HG03469 (cell line): Measurements from ENCODE around the gene TSPAN2.
"Not testable (repeated sequence)": the region's sequence is repeated elsewhere in the genome, so short reads cannot be mapped to it uniquely, and the experiment has no call there.

Source experiments
- ATAC-seq: cut with Tn5 transposase; IDR thresholded peaks from one replicate; pipeline ENCODE4 v1.9.1; 2021; ENCODE audit warnings: mild to moderate bottlenecking, moderate library complexity, moderate number of reproducible peaks; ENCODE audit not compliant: unreplicated experiment

The TSPAN2 gene

DNA sequence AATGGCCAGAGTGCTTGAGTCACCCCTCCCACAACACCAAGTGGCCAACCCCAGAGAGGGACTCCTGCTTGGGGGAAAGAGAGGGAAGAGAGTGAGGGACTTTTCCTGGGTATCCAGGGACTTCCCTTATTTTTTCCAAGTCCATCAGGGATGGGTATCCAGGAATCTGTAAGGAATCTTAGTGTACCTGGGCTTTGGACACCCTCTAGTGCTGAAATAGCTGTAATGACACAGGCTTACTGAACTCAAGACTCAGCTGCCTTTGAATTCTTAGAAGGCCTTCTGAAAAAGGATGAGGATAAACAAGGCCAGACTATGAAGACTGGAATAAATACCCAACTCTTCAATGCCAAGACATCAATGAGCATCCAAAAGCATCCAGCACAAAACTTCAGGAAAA, 47.6 kb downstream of the TSPAN2 start:
- no peak for ATAC-seq

DNA sequence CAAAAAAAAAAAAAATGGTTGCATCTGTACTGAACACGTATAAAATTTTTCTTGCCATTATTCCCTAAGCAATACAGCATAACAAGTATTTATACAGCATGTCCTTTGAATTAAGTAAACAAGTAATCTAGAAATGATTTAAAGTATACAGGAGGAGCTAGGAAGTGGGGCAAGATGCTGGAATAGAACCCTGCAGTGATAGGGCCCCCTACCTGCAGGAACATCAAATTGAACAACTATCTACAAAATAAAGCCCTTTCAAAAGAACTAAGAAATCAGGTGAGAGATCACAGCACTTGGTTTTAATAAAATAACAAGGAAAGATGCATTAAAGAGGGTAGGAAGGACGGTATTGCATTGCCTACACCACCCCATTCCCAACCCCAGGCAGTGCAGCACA, 48.8 kb downstream of the TSPAN2 start:
- ATAC-seq: no peak

DNA sequence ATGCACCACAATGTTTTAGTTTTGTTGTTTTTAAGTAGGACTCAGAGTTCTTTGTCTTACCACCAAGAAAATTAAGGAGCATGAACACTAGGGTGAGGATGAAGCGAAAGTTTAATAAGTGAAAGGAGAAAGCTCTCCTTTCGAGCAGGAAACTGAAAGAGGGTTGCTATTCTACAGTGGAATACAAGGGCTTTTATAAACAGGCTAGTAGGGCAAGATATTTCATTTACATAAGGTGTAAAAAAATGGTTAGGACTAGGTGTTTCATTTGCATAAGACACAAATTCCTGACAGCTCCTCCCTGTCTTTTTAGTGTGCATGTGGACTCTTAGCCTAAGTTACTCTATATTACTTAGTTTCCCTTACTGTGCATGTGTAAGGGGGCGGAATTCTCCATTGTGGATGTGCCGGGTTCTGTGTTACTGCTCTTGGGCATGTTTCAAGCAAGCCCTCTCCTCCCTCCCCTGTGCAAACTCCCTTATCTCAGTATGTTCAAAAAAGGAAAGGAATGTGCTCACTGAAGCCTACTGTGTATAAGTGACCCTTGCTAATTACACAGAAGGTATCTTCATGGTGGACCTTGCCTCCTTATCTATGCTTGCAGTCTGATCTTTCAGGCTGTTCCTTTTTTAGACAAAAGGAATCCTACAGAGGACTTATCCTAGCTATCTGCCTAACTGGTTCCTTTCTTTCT, 52.3 kb downstream of the TSPAN2 start:
- ATAC-seq: no peak

DNA sequence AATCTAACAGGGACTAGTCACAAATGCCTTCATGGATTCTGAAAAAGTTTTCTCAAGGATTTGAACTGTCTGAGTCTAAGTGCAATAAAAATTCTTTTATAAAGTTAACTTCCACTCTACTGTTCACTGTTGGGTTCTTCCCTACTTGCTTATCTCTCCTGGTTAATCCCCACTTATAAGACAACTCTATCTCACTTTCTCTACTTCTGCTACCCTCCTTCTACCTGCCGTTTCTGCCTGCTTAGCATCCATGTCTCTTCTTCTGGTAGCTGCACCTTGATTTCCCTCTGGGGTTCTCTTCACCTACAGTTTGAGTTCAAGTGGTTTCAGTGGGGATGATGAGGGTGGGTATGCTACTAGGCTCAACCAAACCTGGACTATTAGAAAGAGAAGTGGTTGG, 53.7 kb downstream of the TSPAN2 start:
- ATAC-seq: no peak

DNA sequence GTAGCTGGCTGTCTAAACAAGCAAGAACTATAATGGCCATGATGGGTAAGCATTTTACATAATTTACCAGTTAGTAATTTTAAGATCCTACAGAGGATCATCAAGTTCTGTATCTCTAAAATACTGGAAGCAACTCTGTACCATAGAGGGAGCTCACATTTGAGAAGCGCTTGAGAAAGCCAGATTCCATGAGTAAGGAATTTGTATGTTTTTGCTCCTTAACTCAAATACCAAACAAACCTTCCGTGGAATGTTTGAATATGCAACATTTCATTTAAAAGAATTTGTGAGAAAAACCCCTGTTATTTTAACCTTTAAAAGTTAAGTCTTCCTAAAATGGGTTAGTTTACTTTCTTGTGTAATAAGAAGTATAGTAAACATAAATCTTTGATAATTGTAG, 57.7 kb downstream of the TSPAN2 start:
- ATAC-seq: no peak

DNA sequence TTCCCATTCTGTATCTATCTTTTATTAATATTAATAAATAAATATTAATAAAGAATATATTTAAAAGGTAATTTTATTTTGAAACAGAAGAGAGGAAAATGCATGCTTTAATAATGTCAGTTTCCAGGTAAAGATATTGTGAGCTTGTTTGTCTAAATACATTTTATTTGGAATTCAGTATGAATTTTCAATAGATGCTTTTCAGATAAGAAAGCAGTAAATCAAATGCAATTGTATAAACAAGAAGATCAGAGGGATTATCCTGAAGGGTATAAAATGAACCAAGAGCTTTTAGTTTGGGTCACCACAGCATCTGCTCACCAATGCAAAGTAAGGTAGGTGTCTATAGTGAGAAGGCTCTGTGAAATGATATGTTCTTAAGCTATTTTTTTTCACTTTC, 59.8 kb downstream of the TSPAN2 start, which contains the start of gene TSHB:
Gene TSHB, plus strand, starts transcription at position 301 of the 400 bp plus-strand sequence. CDS start 3,537 bp downstream, outside the sequence.
- ATAC-seq: no peak

DNA sequence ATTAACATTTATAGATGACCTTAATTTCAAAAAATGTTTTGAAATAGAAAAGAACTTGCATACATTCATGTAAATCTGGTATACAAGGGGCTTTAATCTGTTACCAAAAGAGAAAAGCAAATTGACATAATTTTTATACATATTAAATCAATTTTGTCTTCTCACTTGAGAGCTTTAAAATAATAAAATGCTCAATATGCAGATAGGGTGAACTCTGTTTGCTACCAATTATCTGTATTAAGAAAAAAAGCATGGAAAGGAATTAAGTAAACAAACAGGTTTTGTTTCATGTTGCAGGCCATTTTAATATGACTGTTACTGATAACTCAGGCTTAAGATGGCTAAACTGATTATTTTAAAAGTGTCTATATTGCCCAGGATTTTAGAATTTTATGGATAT, 65.7 kb downstream of the TSPAN2 start:
- no peak for ATAC-seq

DNA sequence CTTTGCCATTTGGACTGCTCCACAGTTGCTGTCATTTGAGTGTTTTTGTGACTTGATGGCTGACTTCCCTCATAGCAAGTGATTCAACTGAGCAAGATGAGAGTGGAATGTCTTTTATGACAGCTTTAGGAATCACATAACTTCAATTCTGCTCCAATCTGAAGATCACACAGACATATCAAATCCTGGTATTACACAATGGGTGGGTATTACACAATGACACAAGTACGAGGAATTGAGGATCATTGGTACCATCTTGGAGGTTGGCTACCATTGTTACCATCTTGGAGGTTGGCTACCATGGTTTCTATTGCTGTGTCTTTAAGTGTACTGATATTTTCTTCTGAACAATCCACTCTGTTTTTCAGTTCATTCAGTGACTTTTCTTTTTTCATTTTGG, 68.2 kb downstream of the TSPAN2 start:
- no peak for ATAC-seq

DNA sequence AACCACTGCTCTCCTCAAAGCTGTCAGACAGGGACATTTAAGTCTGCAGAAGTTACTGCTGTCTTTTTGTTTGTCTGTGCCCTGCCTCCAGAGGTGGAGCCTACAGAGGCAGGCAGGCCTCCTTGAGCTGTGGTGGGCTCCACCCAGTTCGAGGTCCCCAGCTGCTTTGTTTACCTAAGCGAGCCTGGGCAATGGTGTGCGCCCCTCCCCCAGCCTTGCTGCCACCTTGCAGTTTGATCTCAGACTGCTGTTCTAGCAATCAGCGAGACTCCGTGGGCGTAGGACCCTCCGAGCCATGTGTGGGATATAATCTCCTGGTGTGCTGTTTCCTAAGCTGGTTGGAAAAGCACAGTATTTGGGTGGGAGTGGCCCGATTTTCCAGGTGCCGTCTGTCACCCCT, 69.8 kb downstream of the TSPAN2 start:
- ATAC-seq: not testable (repeated sequence)

DNA sequence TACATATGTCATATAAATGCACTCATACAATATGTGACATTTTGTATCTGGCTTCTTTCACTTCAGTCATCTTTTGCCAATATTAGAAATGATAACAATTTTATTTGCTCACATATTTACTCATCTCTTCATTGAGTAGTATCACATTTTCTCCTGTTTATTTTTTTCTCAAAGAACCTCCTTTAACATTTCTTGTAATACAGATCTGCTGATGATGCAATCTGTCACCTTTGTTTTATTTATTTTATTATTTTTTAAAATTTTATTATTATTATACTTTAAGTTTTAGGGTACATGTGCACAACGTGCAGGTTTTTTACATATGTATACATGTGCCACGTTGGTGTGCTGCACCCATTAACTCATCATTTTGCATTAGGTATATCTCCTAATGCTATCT, 75.5 kb downstream of the TSPAN2 start:
- no peak for ATAC-seq

DNA sequence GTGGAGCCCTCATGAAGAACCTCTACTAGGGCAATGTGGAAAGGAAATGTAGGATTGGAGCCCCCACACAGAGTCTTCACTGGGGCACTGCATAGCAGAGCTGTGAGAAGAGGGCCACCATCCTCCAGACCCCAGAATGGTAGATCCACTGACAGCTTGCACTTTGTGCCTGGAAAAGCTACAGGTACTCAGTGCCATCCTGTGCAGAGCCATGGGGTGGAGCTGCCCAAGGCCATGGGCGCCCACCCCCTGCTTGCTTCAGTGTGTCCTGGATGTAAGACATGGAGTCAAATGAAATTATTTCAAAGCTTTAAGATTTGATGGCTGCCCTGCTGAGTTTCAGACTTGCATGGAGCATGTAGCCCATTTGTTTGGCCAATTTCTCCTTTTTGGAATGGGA, 76.9 kb downstream of the TSPAN2 start:
- ATAC-seq: no peak

DNA sequence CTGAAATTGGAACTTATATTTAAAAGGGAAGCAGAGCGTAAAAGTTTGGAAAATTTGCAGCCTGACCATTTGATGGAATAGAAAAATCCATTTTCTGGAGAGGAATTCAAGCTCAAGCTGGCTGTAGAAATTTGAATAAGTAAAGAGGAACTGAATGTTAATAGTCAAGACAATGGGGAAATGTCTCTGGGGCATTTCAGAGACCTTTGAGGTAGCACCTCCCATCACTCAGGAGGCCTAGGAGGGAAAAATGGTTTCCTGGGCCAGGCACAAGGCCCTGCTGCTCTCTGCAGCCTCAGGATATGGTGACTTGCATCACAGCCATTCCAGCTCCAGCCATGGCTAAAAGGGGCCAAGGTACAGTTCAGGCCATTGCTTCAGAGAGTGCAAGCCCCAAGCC, 77.3 kb downstream of the TSPAN2 start:
- no peak for ATAC-seq

DNA sequence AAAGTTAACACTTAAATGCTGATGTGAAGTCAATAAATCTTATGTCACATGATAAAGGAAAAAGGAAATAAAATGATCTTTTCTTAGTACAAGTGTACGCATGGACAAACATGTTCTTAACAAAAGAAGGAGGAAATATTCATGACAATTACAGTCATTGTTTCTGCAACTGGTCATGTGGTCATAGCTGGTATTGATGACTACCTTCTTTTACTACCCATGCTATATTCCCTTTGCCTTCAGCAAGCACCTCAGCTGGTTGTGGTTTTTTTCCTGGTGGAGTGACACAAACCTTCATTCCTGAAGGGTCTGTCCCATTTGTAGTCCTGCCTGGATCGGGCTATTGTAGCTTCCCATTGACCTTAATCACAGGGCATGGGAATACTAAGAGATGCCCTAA, 83.1 kb downstream of the TSPAN2 start:
- ATAC-seq: no peak
